GM18502 (cell line): ENCODE data around the gene ESRRA.

Source experiments
- ATAC-seq: cut with Tn5 transposase; IDR thresholded peaks from one replicate; pipeline ENCODE4 v1.9.1; 2021; ENCODE audit warnings: mild to moderate bottlenecking; ENCODE audit not compliant: unreplicated experiment, poor library complexity

Gene ESRRA

GRCh38 chr11:64360448-64360921 lies 55.2 kb downstream of the ESRRA start:
- no peak for ATAC-seq

GRCh38 chr11:64361659-64362058 lies 56.3 kb downstream of the ESRRA start:
- ATAC-seq: no peak

- ATAC-seq: no peak
Measured at GRCh38 chr11:64362339-64362738, 57.0 kb downstream of the ESRRA start.

- no peak for ATAC-seq
Measured at GRCh38 chr11:64364435-64364834, 59.1 kb downstream of the ESRRA start.

- ATAC-seq: no peak
Measured at GRCh38 chr11:64364911-64365310, 59.6 kb downstream of the ESRRA start.
